GM12865 (cell line): ENCODE data around the gene WDR26.

Experiments
- DNase-seq: peaks from one replicate; pipeline ENCODE4 v3.0.0; 2010; ENCODE audit warnings: low read depth
- H3K4me3 ChIP-seq: 2 replicates; pipeline ENCODE4 v1.5.1; 2011; ENCODE audit warnings: mild to moderate bottlenecking, low read depth, low read length, control low read depth
- CTCF ChIP-seq: IDR thresholded peaks from 2 replicates; pipeline ENCODE4 v1.5.1; 2011; ENCODE audit warnings: low read length, control low read depth, low read depth, inconsistent platforms; ENCODE audit not compliant: insufficient read depth; ENCODE audit errors: missing control alignments

Gene WDR26

GRCh38 chr1:224433701-224434672 lies 610 bp downstream of the WDR26 start:
- H3K4me3 ChIP-seq = peak overlapping the region; percentile 93
- TF ChIP-seq CTCF = no peak
- DNase-seq = peak; percentile 24

GRCh38 chr1:224433041-224433691 lies 1.4 kb downstream of the WDR26 start:
- DNase-seq = no peak
- no peak for TF ChIP-seq CTCF

GRCh38 chr1:224432672-224433040 lies 1.9 kb downstream of the WDR26 start:
- H3K4me3 ChIP-seq = peak overlapping the region; percentile 93
- TF ChIP-seq CTCF = no peak
- peak; percentile 15 for DNase-seq

More at GRCh38 chr1:224433041-224433691, 1.4 kb downstream of the WDR26 start:
- peak overlapping the region; percentile 93 for H3K4me3 ChIP-seq

- peak overlapping the region; percentile 93 for H3K4me3 ChIP-seq
- no peak for TF ChIP-seq CTCF
- no peak for DNase-seq
These were observed 2.5 kb downstream of the WDR26 start for GRCh38 chr1:224432146-224432545.

- no peak for DNase-seq
- TF ChIP-seq CTCF = no peak
- peak overlapping the region; percentile 93 for H3K4me3 ChIP-seq
These were observed 2.9 kb downstream of the WDR26 start for GRCh38 chr1:224431726-224432125.

GRCh38 chr1:224430511-224431113 lies 4.0 kb downstream of the WDR26 start:
- H3K4me3 ChIP-seq = peak overlapping the region; percentile 93; the same call in 1 of the 2 replicates
- peak; percentile 58 for DNase-seq
- TF ChIP-seq CTCF = no peak
